Measurements from ENCODE around the gene UGT3A1.
A peak's percentile ranks its signal among the peaks of the same experiment; 100 is the strongest.

The UGT3A1 gene

GRCh38 chr5:35903631-35904203 lies 87.5 kb downstream of the UGT3A1 start:
- DNase-seq, result peak; percentile 82

GRCh38 chr5:35902046-35902672 lies 89.0 kb downstream of the UGT3A1 start:
- peak; percentile 92 for DNase-seq

Data from activated CD4-positive, alpha-beta T cell treated with anti-CD3 and anti-CD28 coated beads, Interleukin-2, amount 50 U/mL, for 16 hours (primary cell).